ENCODE measurements around the gene HAND2.

The HAND2 gene

DNA sequence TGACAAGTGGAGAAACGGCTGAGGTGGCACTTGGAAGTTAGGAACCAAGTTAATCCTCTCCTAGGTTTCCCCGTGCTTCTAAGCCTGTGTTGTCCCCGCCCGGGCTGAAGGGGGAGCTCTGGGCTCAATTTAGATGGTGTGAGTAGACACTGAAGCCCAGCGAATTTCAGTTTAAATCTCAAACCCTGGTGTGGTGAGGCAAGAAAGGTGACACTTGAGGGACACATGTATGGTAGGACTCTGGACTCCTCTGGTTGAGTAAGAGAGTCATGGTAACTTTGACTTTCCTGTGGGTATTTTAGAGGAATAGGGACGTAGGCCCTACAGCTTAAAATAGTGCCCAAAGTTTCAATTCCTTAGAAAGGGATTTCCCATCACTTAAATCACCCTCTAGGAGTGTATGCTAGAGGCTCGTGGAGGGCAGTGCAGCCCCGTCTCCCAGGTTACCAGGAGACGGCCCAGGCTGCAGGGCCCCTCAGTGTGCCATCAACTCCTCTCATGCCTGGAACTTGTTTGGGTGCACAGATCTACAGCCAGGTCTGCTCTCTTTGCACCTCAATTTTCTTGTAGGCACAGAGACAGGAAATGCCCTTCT is 24.0 kb downstream of the HAND2 start:
- Mint-ChIP-seq H3K27me3 (ENCODE audit: low read depth) (peaks cover 95% of the 10 kb centered on the region), H3K9me3 (no peaks in the 10 kb centered on the region), H3K27ac (no peak overlapping the region), H3K36me3 (ENCODE audit: low read depth) (peaks cover 12% of the 10 kb centered on the region), H3K4me1 (ENCODE audit: low read depth) (peaks cover 15% of the 10 kb centered on the region), H3K4me3 (no peak overlapping the region)

GRCh38 chr4:173504181-173504503 is 25.9 kb downstream of the HAND2 start:
- H3K27ac Mint-ChIP-seq, result no peak overlapping the region
- H3K36me3 Mint-ChIP-seq (ENCODE audit: low read depth), result peaks cover 14% of the 10 kb centered on the region
- peaks cover 3% of the 10 kb centered on the region for H3K9me3 Mint-ChIP-seq
- no peak overlapping the region for H3K4me3 Mint-ChIP-seq
- peaks cover 16% of the 10 kb centered on the region for H3K4me1 Mint-ChIP-seq (ENCODE audit: low read depth)
- peaks cover 92% of the 10 kb centered on the region for H3K27me3 Mint-ChIP-seq (ENCODE audit: low read depth)

- Mint-ChIP-seq H3K36me3 (ENCODE audit: low read depth) (peaks cover 14% of the 10 kb centered on the region), H3K4me3 (no peak overlapping the region), H3K27ac (no peak overlapping the region), H3K4me1 (ENCODE audit: low read depth) (peaks cover 12% of the 10 kb centered on the region), H3K27me3 (ENCODE audit: low read depth) (peaks cover 89% of the 10 kb centered on the region), H3K9me3 (peaks cover 3% of the 10 kb centered on the region)
Measured at GRCh38 chr4:173503330-173504180, 26.5 kb downstream of the HAND2 start.

GRCh38 chr4:173502282-173502681 is 27.7 kb downstream of the HAND2 start:
- Mint-ChIP-seq H3K9me3 (peaks cover 3% of the 10 kb centered on the region), H3K27me3 (ENCODE audit: low read depth) (peaks cover 87% of the 10 kb centered on the region), H3K36me3 (ENCODE audit: low read depth) (peaks cover 6% of the 10 kb centered on the region), H3K4me1 (ENCODE audit: low read depth) (peaks cover 8% of the 10 kb centered on the region), H3K4me3 (no peak overlapping the region), H3K27ac (no peak overlapping the region)

- Mint-ChIP-seq H3K27me3 (ENCODE audit: low read depth) (peaks cover 85% of the 10 kb centered on the region), H3K9me3 (peaks cover 3% of the 10 kb centered on the region), H3K4me3 (no peak overlapping the region), H3K36me3 (ENCODE audit: low read depth) (peaks cover 6% of the 10 kb centered on the region), H3K4me1 (ENCODE audit: low read depth) (peaks cover 6% of the 10 kb centered on the region), H3K27ac (no peak overlapping the region)
Measured at GRCh38 chr4:173501592-173502150, 28.4 kb downstream of the HAND2 start.

GRCh38 chr4:173500841-173501591 is 29.0 kb downstream of the HAND2 start:
- Mint-ChIP-seq H3K9me3 (peaks cover 3% of the 10 kb centered on the region), H3K27me3 (ENCODE audit: low read depth) (peaks cover 85% of the 10 kb centered on the region), H3K4me1 (ENCODE audit: low read depth) (peaks cover 6% of the 10 kb centered on the region), H3K36me3 (ENCODE audit: low read depth) (peaks cover 6% of the 10 kb centered on the region), H3K27ac (no peak overlapping the region), H3K4me3 (no peak overlapping the region)

DNA sequence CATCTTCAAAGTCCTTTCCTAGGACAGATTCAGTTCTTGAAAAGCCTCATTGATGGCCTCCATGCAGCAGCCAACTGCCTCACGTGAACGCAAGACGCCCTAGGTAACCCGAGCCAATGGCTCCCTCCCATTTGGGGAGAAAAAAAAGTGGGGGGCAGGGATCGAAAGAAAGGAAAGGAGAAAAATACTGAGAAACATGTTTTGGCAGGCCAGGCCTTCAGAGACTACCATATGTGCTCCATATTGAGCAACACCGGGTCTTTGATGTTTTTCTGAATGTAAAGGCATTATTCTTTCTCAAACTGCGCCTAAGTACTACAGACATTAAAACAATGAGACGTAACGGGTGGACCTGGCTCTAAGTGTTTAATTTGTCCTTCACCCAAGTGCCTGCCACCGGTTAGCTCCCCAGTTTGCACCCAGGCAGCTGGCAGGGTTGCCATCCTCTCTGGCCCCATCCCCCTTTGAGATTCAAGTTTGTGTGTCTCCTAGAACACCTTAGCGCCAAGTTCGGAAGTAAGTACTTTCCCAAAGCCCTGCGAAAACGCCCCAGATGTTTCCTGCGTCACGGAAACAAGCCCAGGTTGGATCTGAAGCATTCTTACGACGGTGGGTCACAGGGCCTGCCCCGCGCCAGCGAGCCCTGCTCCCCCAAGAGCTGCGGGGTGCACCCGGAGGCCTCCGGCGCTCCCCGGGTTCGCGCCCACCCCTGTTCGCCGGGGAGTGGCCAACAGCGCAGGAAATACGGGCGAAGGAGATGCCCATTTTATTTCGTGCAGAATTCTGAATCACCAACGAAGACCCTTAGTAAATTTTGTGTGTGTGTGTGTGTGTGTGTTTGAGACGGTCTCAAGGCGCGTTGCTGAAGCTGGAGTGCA is 30.1 kb downstream of the HAND2 start:
- peaks cover 3% of the 10 kb centered on the region for H3K9me3 Mint-ChIP-seq
- peaks cover 6% of the 10 kb centered on the region for H3K36me3 Mint-ChIP-seq (ENCODE audit: low read depth)
- H3K4me1 Mint-ChIP-seq (ENCODE audit: low read depth), result peaks cover 3% of the 10 kb centered on the region
- H3K4me3 Mint-ChIP-seq, result peak overlapping the region; percentile 54
- H3K27me3 Mint-ChIP-seq (ENCODE audit: low read depth), result peaks cover 80% of the 10 kb centered on the region
- H3K27ac Mint-ChIP-seq, result no peak overlapping the region

DNA sequence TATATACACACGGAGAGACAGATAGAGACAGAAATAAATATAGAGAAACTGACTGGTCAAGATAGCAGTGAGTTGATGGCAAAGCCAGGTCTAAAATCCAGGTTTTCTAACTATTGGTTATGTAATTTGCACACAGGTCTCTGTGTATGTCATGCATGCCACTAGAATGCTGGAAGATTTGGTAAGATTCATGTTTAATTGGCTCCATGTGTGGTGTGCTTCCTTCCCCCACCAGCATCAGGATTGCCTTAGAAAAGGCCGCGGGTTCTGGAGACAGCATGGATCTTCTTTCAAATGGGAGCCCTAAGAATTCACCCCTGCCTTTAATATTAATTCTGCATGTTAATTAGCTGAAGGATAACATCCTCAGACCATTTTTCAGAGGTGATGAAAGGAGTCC is 31.3 kb downstream of the HAND2 start:
- Mint-ChIP-seq H3K27me3 (ENCODE audit: low read depth) (peaks cover 76% of the 10 kb centered on the region), H3K27ac (no peak overlapping the region), H3K36me3 (ENCODE audit: low read depth) (peaks cover 6% of the 10 kb centered on the region), H3K9me3 (peaks cover 3% of the 10 kb centered on the region), H3K4me1 (ENCODE audit: low read depth) (peaks cover 10% of the 10 kb centered on the region), H3K4me3 (no peak overlapping the region)

GRCh38 chr4:173498023-173498422 is 32.0 kb downstream of the HAND2 start:
- Mint-ChIP-seq H3K27ac (no peak overlapping the region), H3K4me1 (ENCODE audit: low read depth) (peaks cover 12% of the 10 kb centered on the region), H3K36me3 (ENCODE audit: low read depth) (peaks cover 6% of the 10 kb centered on the region), H3K4me3 (no peak overlapping the region), H3K27me3 (ENCODE audit: low read depth) (peaks cover 68% of the 10 kb centered on the region), H3K9me3 (peaks cover 3% of the 10 kb centered on the region)

GRCh38 chr4:173494013-173494970 is 35.7 kb downstream of the HAND2 start:
- H3K27ac Mint-ChIP-seq, result peak overlapping the region; percentile 6
- peaks cover 39% of the 10 kb centered on the region for H3K27me3 Mint-ChIP-seq (ENCODE audit: low read depth)
- no peaks in the 10 kb centered on the region for H3K36me3 Mint-ChIP-seq (ENCODE audit: low read depth)

DNA sequence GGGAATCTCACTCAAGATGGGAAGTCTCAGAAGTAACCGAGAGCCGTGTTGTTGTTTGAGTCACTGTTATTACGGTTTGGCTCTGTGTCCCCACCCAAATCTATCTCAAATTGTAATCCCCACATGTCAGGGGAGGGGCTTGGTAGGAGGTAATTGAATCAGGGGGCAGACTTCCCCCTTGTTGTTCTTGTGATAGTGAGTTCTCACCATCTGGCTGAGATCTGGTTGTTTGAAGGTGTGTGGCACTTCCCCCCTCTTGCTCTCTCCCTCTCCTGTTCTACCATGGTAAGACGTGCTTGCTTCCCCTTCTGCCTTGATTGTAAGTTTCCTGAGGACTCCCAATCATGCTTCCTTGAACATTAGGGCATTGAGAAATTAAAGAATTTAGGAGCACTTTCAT is 37.0 kb downstream of the HAND2 start:
- no peaks in the 10 kb centered on the region for H3K9me3 Mint-ChIP-seq
- H3K27ac Mint-ChIP-seq, result no peak overlapping the region
- H3K36me3 Mint-ChIP-seq (ENCODE audit: low read depth), result no peaks in the 10 kb centered on the region
- peaks cover 27% of the 10 kb centered on the region for H3K4me1 Mint-ChIP-seq (ENCODE audit: low read depth)
- peaks cover 29% of the 10 kb centered on the region for H3K27me3 Mint-ChIP-seq (ENCODE audit: low read depth)
- H3K4me3 Mint-ChIP-seq, result no peak overlapping the region

More at GRCh38 chr4:173494013-173494970, 35.7 kb downstream of the HAND2 start:
- peaks cover 27% of the 10 kb centered on the region for H3K4me1 Mint-ChIP-seq (ENCODE audit: low read depth)
- no peaks in the 10 kb centered on the region for H3K9me3 Mint-ChIP-seq
- H3K4me3 Mint-ChIP-seq, result peak overlapping the region; percentile 70

DNA sequence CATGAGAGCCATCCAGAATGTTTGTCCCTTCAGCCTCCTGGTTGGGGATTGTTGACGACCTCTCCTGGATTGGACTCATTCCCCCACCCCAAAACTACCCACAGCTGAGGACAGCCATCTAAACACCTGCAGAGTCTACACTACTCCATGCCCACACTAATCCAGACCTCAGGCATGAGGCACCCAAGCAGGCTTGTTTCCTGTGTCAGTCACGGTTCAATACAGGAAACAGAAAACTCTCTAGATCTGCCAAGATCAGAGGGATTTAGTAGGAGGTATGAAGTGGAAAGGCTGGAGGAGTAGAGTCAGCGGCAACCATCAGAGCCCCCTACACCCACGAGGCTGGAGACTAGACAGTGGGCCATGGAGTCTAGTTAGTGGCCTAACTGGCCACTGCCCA is 37.7 kb downstream of the HAND2 start:
- Mint-ChIP-seq H3K36me3 (ENCODE audit: low read depth) (no peaks in the 10 kb centered on the region), H3K27ac (no peak overlapping the region), H3K4me3 (no peak overlapping the region), H3K9me3 (no peaks in the 10 kb centered on the region), H3K27me3 (ENCODE audit: low read depth) (peaks cover 24% of the 10 kb centered on the region), H3K4me1 (ENCODE audit: low read depth) (peaks cover 27% of the 10 kb centered on the region)
